Panc1 (cell line): Measurements from ENCODE around the gene SESN2. TPM values are rescaled to one million over a fixed set of nuclear protein-coding genes. Genes with fewer than 3 reads are reported as not detected.

Source experiments
- ATAC-seq: fragments of 200-7000 bp; cut with Tn5 transposase; 2 replicates; pipeline ENCODE4 v1.9.1; 2020; ENCODE audit warnings: mild to moderate bottlenecking, moderate library complexity
- BruUV-seq: library from RNA; stranded (reverse); fragments of 400-500 nt; replicated peaks from 2 replicates; lab custom pipeline; 2021; lab: Mats Ljungman, UMichigan
- CTCF ChIA-PET: fragments of 300-600 bp; sonication (Branson Sonifier 250); formaldehyde crosslinking; loops from one replicate; lab custom pipeline; 2022; ENCODE audit warnings: antibody characterized with exemption; lab: Charles Lee
- POLR2A ChIA-PET: fragments of 300-600 bp; sonication (Branson Sonifier 250); formaldehyde crosslinking; loops from one replicate; lab custom pipeline; 2022; ENCODE audit warnings: antibody characterized with exemption; lab: Charles Lee
- DNase-seq: peaks from one replicate; pipeline ENCODE4 v3.0.0-alpha.2; 2010; ENCODE audit warnings: low read depth, low spot score
- H3K27ac ChIP-seq: 2 replicates; pipeline ENCODE4 v1.5.1; 2011; ENCODE audit warnings: mild to moderate bottlenecking, low read length, inconsistent platforms
- H3K27me3 ChIP-seq: fragments of 200-500 bp; sonication (Bioruptor generic); 2 replicates; pipeline ENCODE4 v1.6.0; 2014; ENCODE audit warnings: low read length, inconsistent platforms; ENCODE audit not compliant: control insufficient read depth, insufficient read depth
- H3K36me3 ChIP-seq: fragments of 200-500 bp; sonication (Bioruptor generic); 2 replicates; pipeline ENCODE4 v1.5.1; 2014; ENCODE audit warnings: inconsistent platforms, mild to moderate bottlenecking, low read length, moderate library complexity; ENCODE audit not compliant: control insufficient read depth, insufficient read depth
- H3K4me1 ChIP-seq: 2 replicates; pipeline ENCODE4 v1.5.1; 2011; ENCODE audit warnings: inconsistent platforms, mild to moderate bottlenecking, low read length, moderate library complexity; ENCODE audit not compliant: control insufficient read depth, insufficient read depth
- H3K4me3 ChIP-seq, 2 experiments: 2 replicates each; pipeline ENCODE4 v1.5.1; 2011 to 2012; ENCODE audit warnings: low read depth in 2 of 2, low read length in 2 of 2, mild to moderate bottlenecking in 2 of 2, inconsistent platforms in 1 of 2, moderate library complexity in 1 of 2
- H3K9me3 ChIP-seq: fragments of 200-500 bp; sonication (Bioruptor generic); 2 replicates; pipeline ENCODE4 v1.5.1; 2014; ENCODE audit warnings: low read depth, mild to moderate bottlenecking, inconsistent platforms, low read length, moderate library complexity; ENCODE audit not compliant: control insufficient read depth, insufficient read depth
- POLR2AphosphoS5 ChIP-seq: IDR thresholded peaks from 2 replicates; pipeline ENCODE4 v1.6.1; 2012; ENCODE audit warnings: mild to moderate bottlenecking, low read depth, low read length, moderate library complexity
- REST ChIP-seq, 2 experiments: IDR thresholded peaks; 2 replicates each; pipeline ENCODE4 v1.6.1; 2011 to 2012; ENCODE audit warnings: low read depth in 2 of 2, control low read depth in 1 of 2, low read length in 1 of 2, mild to moderate bottlenecking in 1 of 2, moderate library complexity in 1 of 2; ENCODE audit not compliant: insufficient read depth in 1 of 2
- SIN3A ChIP-seq: IDR thresholded peaks from 2 replicates; pipeline ENCODE4 v1.6.1; 2012; ENCODE audit warnings: low read depth, mild to moderate bottlenecking, low read length, moderate library complexity, borderline replicate concordance; ENCODE audit not compliant: insufficient read depth
- TCF7L2 ChIP-seq: IDR thresholded peaks from 2 replicates; pipeline ENCODE4 v1.6.1; 2011; ENCODE audit warnings: mild to moderate bottlenecking, low read depth, low read length, inconsistent platforms
- in situ Hi-C: cut with HindIII; loops from 2 replicates; pipeline ENCODE4 v1.10.0; 2016; ENCODE audit warnings: low sequenced_read_pairs, low pct_unique_long_range_greater_than_20kb
- intact Hi-C: fragments of 100-400 bp; cut with micrococcal nuclease; formaldehyde crosslinking; loops from one replicate; pipeline ENCODE4 v1.10.0; 2022; ENCODE audit not compliant: unreplicated experiment
- total RNA-seq: library from RNA; stranded (reverse); gene quantifications from one replicate; pipeline ENCODE4 v1.2.1, GENCODE V29; 2021; ENCODE audit not compliant: unreplicated experiment
- TF ChIP-seq, protein P1 (sequence below): fragments of 450-650 bp; IDR thresholded peaks from 2 replicates; pipeline ENCODE4 v1.5.1; 2017; ENCODE audit warnings: mild to moderate bottlenecking

SESN2 gene
- total RNA-seq, 1 experiment from 2014 or later: 19.7 TPM

- Histone ChIP-seq H3K36me3 (no peaks in the 10 kb centered on the region), H3K9me3 (no peaks in the 10 kb centered on the region), H3K27ac (peak overlapping the region; percentile 73), H3K4me3 (peak overlapping the region; percentile 80 to 98), H3K4me1 (peaks cover 36% of the 10 kb centered on the region), H3K27me3 (no peaks in the 10 kb centered on the region)
- POLR2A ChIA-PET: interaction anchor here (0.6 kb wide), 1 partner anchor 17 kb away, joined by 4 read pairs; no protein-coding TSS in a partner anchor
- DNase-seq (no peak), ATAC-seq (peak; percentile 68)
- no TSS peak for BruUV-seq
- in situ Hi-C loops (loop anchor here (10.0 kb wide), 1 partner anchor 85 kb away; no protein-coding TSS in a partner anchor), intact Hi-C loops (loop anchor here (10.0 kb wide), 1 partner anchor 65 kb away; the partner anchor contains the start of gene MED18)
- CTCF ChIA-PET: interaction anchor here (1.9 kb wide), 1 partner anchor 100 kb away, joined by 6 read pairs; no protein-coding TSS in a partner anchor
- TF ChIP-seq REST (IDR thresholded peaks at IDR 0.05; ENCODE audit: insufficient read depth in 1 of 2, low read depth in 2 of 2, low read length in 1 of 2) (no peak), SIN3A (0 out of 2 replicates have a peak, but pooled peaks have one; percentile 56)
Measured at GRCh38 chr1:28259934-28260802, 850 bp downstream of the SESN2 start.

GRCh38 chr1:28260803-28261174 lies 1.5 kb downstream of the SESN2 start:
- H3K27ac ChIP-seq: peak overlapping the region; percentile 71
- H3K4me3 ChIP-seq: peak overlapping the region; percentile 80 to 98
- H3K4me1 ChIP-seq: peaks cover 36% of the 10 kb centered on the region
- POLR2A ChIA-PET: interaction anchor here (0.8 kb wide), 1 partner anchor 45 kb away, joined by 6 read pairs; no protein-coding TSS in a partner anchor
- intact Hi-C loops (loop anchor here (10.0 kb wide), 1 partner anchor 64 kb away; the partner anchor contains the start of gene MED18), in situ Hi-C loops (no loop called here)
- BruUV-seq: no TSS peak
- no peak for DNase-seq
- no peaks in the 10 kb centered on the region for H3K27me3 ChIP-seq
- TF ChIP-seq POLR2AphosphoS5 (no peak), TCF7L2 (no peak), REST (IDR thresholded peaks at IDR 0.05; ENCODE audit: insufficient read depth in 1 of 2, low read depth in 2 of 2, low read length in 1 of 2) (no peak), SIN3A (no peak)
- TF ChIP-seq, protein P1, sequence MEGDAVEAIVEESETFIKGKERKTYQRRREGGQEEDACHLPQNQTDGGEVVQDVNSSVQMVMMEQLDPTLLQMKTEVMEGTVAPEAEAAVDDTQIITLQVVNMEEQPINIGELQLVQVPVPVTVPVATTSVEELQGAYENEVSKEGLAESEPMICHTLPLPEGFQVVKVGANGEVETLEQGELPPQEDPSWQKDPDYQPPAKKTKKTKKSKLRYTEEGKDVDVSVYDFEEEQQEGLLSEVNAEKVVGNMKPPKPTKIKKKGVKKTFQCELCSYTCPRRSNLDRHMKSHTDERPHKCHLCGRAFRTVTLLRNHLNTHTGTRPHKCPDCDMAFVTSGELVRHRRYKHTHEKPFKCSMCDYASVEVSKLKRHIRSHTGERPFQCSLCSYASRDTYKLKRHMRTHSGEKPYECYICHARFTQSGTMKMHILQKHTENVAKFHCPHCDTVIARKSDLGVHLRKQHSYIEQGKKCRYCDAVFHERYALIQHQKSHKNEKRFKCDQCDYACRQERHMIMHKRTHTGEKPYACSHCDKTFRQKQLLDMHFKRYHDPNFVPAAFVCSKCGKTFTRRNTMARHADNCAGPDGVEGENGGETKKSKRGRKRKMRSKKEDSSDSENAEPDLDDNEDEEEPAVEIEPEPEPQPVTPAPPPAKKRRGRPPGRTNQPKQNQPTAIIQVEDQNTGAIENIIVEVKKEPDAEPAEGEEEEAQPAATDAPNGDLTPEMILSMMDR: no peak
- no peaks in the 10 kb centered on the region for H3K9me3 ChIP-seq
- ATAC-seq: no peak
- no peaks in the 10 kb centered on the region for H3K36me3 ChIP-seq
- CTCF ChIA-PET: interaction anchor here (0.6 to 1.9 kb wide), 2 partner anchors 99 to 104 kb away, joined by 5 to 6 read pairs; no protein-coding TSS in a partner anchor
